Type B pancreatic cell (in vitro differentiated cells): ENCODE measurements around the gene TIMM29. TPM values are rescaled to one million over a fixed set of nuclear protein-coding genes. Genes with fewer than 3 reads are reported as not detected.
A peak's percentile ranks its signal among the peaks of the same experiment; 100 is the strongest.

ENCODE experiments used
- DNase-seq: peaks from one replicate; pipeline ENCODE4 v3.0.0; 2021; ENCODE audit warnings: mixed read lengths; ENCODE audit not compliant: unreplicated experiment; ENCODE audit errors: extremely low spot score
- H3K27ac Mint-ChIP-seq: 2 replicates; pipeline ENCODE4 v1.8.0; 2021; ENCODE audit warnings: mild to moderate bottlenecking, mixed read lengths
- H3K27me3 Mint-ChIP-seq: 2 replicates; pipeline ENCODE4 v1.8.0; 2021; ENCODE audit warnings: mixed read lengths
- H3K36me3 Mint-ChIP-seq: 2 replicates; pipeline ENCODE4 v1.8.0; 2021; ENCODE audit warnings: mixed read lengths
- H3K4me1 Mint-ChIP-seq: one replicate; pipeline ENCODE4 v1.8.0; 2021; ENCODE audit warnings: mixed read lengths; ENCODE audit not compliant: unreplicated experiment
- H3K4me3 Mint-ChIP-seq: 2 replicates; pipeline ENCODE4 v1.8.0; 2021; ENCODE audit warnings: mild to moderate bottlenecking, mixed read lengths
- H3K9me3 Mint-ChIP-seq: 2 replicates; pipeline ENCODE4 v1.8.0; 2021; ENCODE audit warnings: mixed read lengths
- total RNA-seq: library from RNA; stranded (reverse); gene quantifications from 2 replicates; pipeline ENCODE4 v1.2.1, GENCODE V29; 2021; ENCODE audit warnings: low replicate concordance
- TF ChIP-seq, protein P1 (sequence below): fragments of 200-600 bp; sonication (generic); conservative IDR thresholded peaks from 2 replicates; pipeline ENCODE4 v1.5.0; 2021; ENCODE audit warnings: antibody characterized with exemption, mild to moderate bottlenecking

Gene TIMM29
- total RNA-seq, 1 donor from 2014 or later, result 31.8 TPM

DNA sequence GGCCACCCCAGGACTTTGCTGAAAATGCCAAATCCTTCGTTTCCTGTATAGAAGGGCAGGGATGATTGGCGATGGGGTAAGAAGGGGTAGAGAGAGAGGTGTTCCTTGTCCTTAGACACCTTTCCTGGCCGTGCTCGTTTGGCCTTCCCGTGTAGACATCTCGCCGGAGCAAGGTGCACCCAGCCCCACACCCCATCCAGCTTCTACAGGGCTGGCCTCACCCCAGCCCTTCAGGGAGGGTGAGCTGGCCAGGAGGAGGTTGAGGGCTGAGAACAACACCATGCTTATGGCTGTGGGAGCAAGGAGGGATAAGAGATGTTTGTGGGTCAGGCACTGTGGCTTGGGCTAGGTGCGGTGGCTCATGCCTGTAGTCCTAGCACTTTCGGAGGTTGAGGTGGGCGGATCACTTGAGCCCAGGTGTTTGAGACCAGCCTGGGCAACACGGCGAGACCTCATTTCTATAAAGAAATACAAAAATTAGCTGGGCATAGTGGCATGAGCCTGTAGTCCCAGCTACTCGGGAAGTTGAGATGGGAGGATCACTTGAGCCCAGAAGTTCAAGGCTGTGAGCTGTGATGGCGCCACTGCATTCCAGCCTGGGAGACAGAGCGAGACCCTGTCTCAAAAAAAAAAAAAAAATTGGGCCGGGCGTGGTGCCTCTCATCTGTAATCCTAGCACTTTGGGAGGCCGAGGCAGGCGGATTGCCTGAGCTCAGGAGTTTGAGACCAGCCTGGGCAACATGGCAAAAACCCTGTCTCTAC lies 47.7 kb downstream of the TIMM29 start:
- peaks cover 25% of the 10 kb centered on the region for H3K4me1 Mint-ChIP-seq
- no peak for DNase-seq
- no peak overlapping the region for H3K4me3 Mint-ChIP-seq
- H3K27ac Mint-ChIP-seq, result peak overlapping the region; percentile 79
- no peaks in the 10 kb centered on the region for H3K9me3 Mint-ChIP-seq
- TF ChIP-seq, protein P1, sequence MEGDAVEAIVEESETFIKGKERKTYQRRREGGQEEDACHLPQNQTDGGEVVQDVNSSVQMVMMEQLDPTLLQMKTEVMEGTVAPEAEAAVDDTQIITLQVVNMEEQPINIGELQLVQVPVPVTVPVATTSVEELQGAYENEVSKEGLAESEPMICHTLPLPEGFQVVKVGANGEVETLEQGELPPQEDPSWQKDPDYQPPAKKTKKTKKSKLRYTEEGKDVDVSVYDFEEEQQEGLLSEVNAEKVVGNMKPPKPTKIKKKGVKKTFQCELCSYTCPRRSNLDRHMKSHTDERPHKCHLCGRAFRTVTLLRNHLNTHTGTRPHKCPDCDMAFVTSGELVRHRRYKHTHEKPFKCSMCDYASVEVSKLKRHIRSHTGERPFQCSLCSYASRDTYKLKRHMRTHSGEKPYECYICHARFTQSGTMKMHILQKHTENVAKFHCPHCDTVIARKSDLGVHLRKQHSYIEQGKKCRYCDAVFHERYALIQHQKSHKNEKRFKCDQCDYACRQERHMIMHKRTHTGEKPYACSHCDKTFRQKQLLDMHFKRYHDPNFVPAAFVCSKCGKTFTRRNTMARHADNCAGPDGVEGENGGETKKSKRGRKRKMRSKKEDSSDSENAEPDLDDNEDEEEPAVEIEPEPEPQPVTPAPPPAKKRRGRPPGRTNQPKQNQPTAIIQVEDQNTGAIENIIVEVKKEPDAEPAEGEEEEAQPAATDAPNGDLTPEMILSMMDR, result no peak
- no peaks in the 10 kb centered on the region for H3K27me3 Mint-ChIP-seq
- peaks cover 15% of the 10 kb centered on the region for H3K36me3 Mint-ChIP-seq

DNA sequence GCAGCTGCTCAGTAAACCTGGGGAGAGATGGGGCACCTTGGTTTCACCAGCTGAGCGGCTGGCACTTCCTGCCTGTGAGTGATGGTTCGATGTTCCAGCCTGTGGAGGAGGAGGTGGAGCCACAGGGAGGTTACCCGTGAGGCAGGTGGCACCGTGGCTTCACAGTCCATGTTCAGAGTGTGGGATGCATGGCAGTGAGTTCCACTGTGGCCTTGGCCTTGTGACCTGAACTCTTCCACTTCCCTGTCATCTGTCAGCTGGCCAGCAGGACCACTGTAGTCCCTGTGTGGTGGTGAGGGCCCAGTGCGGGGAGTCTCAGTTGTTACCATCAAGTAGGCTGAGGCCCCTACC lies 49.1 kb downstream of the TIMM29 start:
- Mint-ChIP-seq H3K4me1 (peaks cover 25% of the 10 kb centered on the region), H3K9me3 (no peaks in the 10 kb centered on the region), H3K27me3 (no peaks in the 10 kb centered on the region), H3K4me3 (no peak overlapping the region), H3K27ac (no peak overlapping the region), H3K36me3 (peaks cover 12% of the 10 kb centered on the region)
- no peak for DNase-seq
- TF ChIP-seq, protein P1, result no peak

Other genes starting within 250 kb of the TIMM29 start
- 39.2 and 67.7 TPM in 2 replicates for gene QTRT1, start 227.4 kb upstream of the TIMM29 start, total RNA-seq
- gene DNM2, start 210.7 kb upstream of the TIMM29 start, total RNA-seq, result 119 and 123 TPM in 2 replicates
- 23.0 and 30.9 TPM in 2 replicates for gene TMED1, start 92.6 kb upstream of the TIMM29 start, total RNA-seq
- gene C19orf38, start 80.4 kb upstream of the TIMM29 start, total RNA-seq, result 0.45 and 1.1 TPM in 2 replicates
- gene CARM1, start 57.3 kb upstream of the TIMM29 start, total RNA-seq, result 81.9 and 104 TPM in 2 replicates
- gene YIPF2, start 172 bp upstream of the TIMM29 start, total RNA-seq, result 58.5 and 124 TPM in 2 replicates
- gene SMARCA4, start 32.2 kb downstream of the TIMM29 start, total RNA-seq, result 182 and 244 TPM in 2 replicates
- 67.4 and 103 TPM in 2 replicates for gene LDLR, start 160.7 kb downstream of the TIMM29 start, total RNA-seq
- 15.0 and 43.2 TPM in 2 replicates for gene SPC24, start 227.0 kb downstream of the TIMM29 start, total RNA-seq